Measurements from ENCODE around the gene ACSL1. TPM values are rescaled to one million over a fixed set of nuclear protein-coding genes. Genes with fewer than 3 reads are reported as not detected.

Gene ACSL1
- total and polyA plus RNA-seq, 2 experiments from 2014 or later, result 6.2 to 13.1 TPM

DNA sequence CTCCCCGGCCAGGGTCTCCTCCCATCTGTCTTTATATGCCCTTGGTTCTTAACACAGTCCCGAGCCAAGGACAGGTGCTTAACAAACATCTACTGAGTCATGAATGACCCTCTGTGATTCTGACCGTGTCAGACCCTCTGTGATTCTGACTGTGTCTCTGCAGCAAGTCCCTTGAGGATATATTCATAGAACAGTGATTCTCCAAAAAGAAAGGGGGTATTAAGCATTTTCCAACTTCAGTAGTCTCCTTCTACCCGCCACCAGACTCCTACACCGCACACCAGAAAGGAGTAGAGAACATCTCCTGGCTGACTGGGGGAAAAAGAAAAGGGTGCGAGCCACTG lies 13.6 kb downstream of the ACSL1 start:
- Histone ChIP-seq H3F3A (replicated peaks; ENCODE audit: low read depth) (no peaks in the 10 kb centered on the region), H2AFZ (no peak overlapping the region), H3K27me3 (ENCODE audit: insufficient read depth) (no peaks in the 10 kb centered on the region), H3K9me2 (ENCODE audit: insufficient read depth) (no peaks in the 10 kb centered on the region), H3K36me3 (ENCODE audit: insufficient read depth) (no peaks in the 10 kb centered on the region), H4K20me1 (replicated peaks; ENCODE audit: insufficient read depth) (no peaks in the 10 kb centered on the region), H3K4me2 (no peak overlapping the region), H3K79me2 (replicated peaks; ENCODE audit: insufficient read depth) (no peaks in the 10 kb centered on the region), H3K27ac (ENCODE audit: low read depth) (no peak overlapping the region), H3K4me1 (ENCODE audit: insufficient read depth) (peaks cover 13% of the 10 kb centered on the region), H3K4me3 (no peak overlapping the region)
- no peaks in the 10 kb centered on the region for H3K9me3 Mint-ChIP-seq
- H3K36me3 Mint-ChIP-seq (ENCODE audit: low read depth), result no peaks in the 10 kb centered on the region
- ATAC-seq, result no peak
- TF ChIP-seq, protein P1, sequence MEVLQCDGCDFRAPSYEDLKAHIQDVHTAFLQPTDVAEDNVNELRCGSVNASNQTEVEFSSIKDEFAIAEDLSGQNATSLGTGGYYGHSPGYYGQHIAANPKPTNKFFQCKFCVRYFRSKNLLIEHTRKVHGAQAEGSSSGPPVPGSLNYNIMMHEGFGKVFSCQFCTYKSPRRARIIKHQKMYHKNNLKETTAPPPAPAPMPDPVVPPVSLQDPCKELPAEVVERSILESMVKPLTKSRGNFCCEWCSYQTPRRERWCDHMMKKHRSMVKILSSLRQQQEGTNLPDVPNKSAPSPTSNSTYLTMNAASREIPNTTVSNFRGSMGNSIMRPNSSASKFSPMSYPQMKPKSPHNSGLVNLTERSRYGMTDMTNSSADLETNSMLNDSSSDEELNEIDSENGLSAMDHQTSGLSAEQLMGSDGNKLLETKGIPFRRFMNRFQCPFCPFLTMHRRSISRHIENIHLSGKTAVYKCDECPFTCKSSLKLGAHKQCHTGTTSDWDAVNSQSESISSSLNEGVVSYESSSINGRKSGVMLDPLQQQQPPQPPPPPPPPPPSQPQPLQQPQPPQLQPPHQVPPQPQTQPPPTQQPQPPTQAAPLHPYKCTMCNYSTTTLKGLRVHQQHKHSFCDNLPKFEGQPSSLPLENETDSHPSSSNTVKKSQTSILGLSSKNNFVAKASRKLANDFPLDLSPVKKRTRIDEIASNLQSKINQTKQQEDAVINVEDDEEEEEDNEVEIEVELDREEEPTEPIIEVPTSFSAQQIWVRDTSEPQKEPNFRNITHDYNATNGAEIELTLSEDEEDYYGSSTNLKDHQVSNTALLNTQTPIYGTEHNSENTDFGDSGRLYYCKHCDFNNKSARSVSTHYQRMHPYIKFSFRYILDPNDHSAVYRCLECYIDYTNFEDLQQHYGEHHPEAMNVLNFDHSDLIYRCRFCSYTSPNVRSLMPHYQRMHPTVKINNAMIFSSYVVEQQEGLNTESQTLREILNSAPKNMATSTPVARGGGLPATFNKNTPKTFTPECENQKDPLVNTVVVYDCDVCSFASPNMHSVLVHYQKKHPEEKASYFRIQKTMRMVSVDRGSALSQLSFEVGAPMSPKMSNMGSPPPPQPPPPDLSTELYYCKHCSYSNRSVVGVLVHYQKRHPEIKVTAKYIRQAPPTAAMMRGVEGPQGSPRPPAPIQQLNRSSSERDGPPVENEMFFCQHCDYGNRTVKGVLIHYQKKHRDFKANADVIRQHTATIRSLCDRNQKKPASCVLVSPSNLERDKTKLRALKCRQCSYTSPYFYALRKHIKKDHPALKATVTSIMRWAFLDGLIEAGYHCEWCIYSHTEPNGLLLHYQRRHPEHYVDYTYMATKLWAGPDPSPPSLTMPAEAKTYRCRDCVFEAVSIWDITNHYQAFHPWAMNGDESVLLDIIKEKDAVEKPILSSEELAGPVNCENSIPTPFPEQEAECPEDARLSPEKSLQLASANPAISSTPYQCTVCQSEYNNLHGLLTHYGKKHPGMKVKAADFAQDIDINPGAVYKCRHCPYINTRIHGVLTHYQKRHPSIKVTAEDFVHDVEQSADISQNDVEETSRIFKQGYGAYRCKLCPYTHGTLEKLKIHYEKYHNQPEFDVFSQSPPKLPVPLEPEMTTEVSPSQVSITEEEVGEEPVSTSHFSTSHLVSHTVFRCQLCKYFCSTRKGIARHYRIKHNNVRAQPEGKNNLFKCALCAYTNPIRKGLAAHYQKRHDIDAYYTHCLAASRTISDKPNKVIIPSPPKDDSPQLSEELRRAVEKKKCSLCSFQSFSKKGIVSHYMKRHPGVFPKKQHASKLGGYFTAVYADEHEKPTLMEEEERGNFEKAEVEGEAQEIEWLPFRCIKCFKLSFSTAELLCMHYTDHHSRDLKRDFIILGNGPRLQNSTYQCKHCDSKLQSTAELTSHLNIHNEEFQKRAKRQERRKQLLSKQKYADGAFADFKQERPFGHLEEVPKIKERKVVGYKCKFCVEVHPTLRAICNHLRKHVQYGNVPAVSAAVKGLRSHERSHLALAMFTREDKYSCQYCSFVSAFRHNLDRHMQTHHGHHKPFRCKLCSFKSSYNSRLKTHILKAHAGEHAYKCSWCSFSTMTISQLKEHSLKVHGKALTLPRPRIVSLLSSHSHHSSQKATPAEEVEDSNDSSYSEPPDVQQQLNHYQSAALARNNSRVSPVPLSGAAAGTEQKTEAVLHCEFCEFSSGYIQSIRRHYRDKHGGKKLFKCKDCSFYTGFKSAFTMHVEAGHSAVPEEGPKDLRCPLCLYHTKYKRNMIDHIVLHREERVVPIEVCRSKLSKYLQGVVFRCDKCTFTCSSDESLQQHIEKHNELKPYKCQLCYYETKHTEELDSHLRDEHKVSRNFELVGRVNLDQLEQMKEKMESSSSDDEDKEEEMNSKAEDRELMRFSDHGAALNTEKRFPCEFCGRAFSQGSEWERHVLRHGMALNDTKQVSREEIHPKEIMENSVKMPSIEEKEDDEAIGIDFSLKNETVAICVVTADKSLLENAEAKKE (CRISPR knock-in tag; IDR thresholded peaks at IDR 0.05), result no peak
- no peak for TF ChIP-seq POLR2AphosphoS5 (IDR thresholded peaks at IDR 0.05; ENCODE audit: low read depth)
- no peak for TF ChIP-seq EZH2 (IDR thresholded peaks at IDR 0.05; ENCODE audit: low read depth, unreplicated experiment)
- TF ChIP-seq ZNF331 (CRISPR knock-in tag; IDR thresholded peaks at IDR 0.05; ENCODE audit: low read depth), result no peak
- no peak for TF ChIP-seq EZH2phosphoT487 (IDR thresholded peaks at IDR 0.05; ENCODE audit: unreplicated experiment)
- TF ChIP-seq STAT1 (IDR thresholded peaks at IDR 0.05; ENCODE audit: unreplicated experiment), result no peak
- TF ChIP-seq, protein P2, sequence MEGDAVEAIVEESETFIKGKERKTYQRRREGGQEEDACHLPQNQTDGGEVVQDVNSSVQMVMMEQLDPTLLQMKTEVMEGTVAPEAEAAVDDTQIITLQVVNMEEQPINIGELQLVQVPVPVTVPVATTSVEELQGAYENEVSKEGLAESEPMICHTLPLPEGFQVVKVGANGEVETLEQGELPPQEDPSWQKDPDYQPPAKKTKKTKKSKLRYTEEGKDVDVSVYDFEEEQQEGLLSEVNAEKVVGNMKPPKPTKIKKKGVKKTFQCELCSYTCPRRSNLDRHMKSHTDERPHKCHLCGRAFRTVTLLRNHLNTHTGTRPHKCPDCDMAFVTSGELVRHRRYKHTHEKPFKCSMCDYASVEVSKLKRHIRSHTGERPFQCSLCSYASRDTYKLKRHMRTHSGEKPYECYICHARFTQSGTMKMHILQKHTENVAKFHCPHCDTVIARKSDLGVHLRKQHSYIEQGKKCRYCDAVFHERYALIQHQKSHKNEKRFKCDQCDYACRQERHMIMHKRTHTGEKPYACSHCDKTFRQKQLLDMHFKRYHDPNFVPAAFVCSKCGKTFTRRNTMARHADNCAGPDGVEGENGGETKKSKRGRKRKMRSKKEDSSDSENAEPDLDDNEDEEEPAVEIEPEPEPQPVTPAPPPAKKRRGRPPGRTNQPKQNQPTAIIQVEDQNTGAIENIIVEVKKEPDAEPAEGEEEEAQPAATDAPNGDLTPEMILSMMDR (conservative IDR thresholded peaks at IDR 0.05; ENCODE audit: low read depth in 2 of 2), result no peak
- no peak for TF ChIP-seq JUNB (IDR thresholded peaks at IDR 0.05; ENCODE audit: unreplicated experiment)
- no peak for TF ChIP-seq ZNF114 (CRISPR knock-in tag; IDR thresholded peaks at IDR 0.05)
- TF ChIP-seq, protein P3, sequence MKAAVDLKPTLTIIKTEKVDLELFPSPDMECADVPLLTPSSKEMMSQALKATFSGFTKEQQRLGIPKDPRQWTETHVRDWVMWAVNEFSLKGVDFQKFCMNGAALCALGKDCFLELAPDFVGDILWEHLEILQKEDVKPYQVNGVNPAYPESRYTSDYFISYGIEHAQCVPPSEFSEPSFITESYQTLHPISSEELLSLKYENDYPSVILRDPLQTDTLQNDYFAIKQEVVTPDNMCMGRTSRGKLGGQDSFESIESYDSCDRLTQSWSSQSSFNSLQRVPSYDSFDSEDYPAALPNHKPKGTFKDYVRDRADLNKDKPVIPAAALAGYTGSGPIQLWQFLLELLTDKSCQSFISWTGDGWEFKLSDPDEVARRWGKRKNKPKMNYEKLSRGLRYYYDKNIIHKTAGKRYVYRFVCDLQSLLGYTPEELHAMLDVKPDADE (IDR thresholded peaks at IDR 0.05), result no peak
- TF ChIP-seq, protein P4, sequence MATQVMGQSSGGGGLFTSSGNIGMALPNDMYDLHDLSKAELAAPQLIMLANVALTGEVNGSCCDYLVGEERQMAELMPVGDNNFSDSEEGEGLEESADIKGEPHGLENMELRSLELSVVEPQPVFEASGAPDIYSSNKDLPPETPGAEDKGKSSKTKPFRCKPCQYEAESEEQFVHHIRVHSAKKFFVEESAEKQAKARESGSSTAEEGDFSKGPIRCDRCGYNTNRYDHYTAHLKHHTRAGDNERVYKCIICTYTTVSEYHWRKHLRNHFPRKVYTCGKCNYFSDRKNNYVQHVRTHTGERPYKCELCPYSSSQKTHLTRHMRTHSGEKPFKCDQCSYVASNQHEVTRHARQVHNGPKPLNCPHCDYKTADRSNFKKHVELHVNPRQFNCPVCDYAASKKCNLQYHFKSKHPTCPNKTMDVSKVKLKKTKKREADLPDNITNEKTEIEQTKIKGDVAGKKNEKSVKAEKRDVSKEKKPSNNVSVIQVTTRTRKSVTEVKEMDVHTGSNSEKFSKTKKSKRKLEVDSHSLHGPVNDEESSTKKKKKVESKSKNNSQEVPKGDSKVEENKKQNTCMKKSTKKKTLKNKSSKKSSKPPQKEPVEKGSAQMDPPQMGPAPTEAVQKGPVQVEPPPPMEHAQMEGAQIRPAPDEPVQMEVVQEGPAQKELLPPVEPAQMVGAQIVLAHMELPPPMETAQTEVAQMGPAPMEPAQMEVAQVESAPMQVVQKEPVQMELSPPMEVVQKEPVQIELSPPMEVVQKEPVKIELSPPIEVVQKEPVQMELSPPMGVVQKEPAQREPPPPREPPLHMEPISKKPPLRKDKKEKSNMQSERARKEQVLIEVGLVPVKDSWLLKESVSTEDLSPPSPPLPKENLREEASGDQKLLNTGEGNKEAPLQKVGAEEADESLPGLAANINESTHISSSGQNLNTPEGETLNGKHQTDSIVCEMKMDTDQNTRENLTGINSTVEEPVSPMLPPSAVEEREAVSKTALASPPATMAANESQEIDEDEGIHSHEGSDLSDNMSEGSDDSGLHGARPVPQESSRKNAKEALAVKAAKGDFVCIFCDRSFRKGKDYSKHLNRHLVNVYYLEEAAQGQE (IDR thresholded peaks at IDR 0.05; ENCODE audit: unreplicated experiment), result no peak
- DNase-seq (ENCODE audit: low spot score), result no peak
- H3K27ac Mint-ChIP-seq, result no peak overlapping the region
- H3K4me1 Mint-ChIP-seq, result peaks cover 37% of the 10 kb centered on the region
- no peak overlapping the region for H3K4me3 Mint-ChIP-seq
- H3K27me3 Mint-ChIP-seq (ENCODE audit: insufficient read depth, low read depth, poor library complexity), result peaks cover 6% of the 10 kb centered on the region

All from GM23338 (cell line).